ENCODE measurements around the gene TNFRSF19.

DNA sequence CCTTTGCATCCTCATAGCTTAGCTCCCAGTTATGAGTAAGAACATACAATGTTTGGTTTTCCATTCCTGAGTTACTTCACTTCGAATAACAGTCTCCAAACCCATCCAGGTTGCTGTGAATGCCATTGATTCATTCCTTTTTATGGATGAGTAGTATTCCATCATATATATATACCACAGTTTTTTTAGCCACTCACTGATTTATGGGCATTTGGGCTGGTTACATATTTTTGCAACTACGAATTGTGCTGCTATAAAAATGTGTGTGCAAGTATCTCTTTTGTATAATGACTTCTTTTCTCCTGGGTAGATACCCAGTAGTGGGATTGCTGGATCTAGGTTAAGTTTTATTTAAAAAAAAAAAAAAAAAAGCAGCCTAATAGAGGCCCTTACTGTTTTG, 14.1 kb downstream of the TNFRSF19 start:
- TF ChIP-seq EZH2 (IDR thresholded peaks at IDR 0.05) (no peak), POLR2AphosphoS5 (IDR thresholded peaks at IDR 0.05; ENCODE audit: borderline replicate concordance, low read depth, low read length) (no peak), FOXP2 (optimal IDR thresholded peaks at IDR 0.05; ENCODE audit: control extremely low read depth, extremely low read length, insufficient read depth) (no peak)
